SK-N-SH (cell line): ENCODE data around the gene NRDE2. TPM values are rescaled to one million over a fixed set of nuclear protein-coding genes. Genes with fewer than 3 reads are reported as not detected.
A peak's percentile ranks its signal among the peaks of the same experiment; 100 is the strongest.

Experiments
- CTCF ChIA-PET: fragments of 300-600, 350-600 bp; formaldehyde crosslinking; extraction: SDS; loops from one replicate; lab custom pipeline; 2021; lab: Yijun Ruan, JAX
- POLR2A ChIA-PET: fragments of 350-600 bp; sonication (Branson Sonifier 250); formaldehyde crosslinking; extraction: SDS; loops from one replicate; lab custom pipeline; 2020; ENCODE audit warnings: antibody characterized with exemption, inconsistent platforms; lab: Yijun Ruan, JAX
- DNase-seq: peaks from one replicate; pipeline ENCODE4 v3.0.0; 2012
- H2AFZ ChIP-seq: fragments of 200-600 bp; sonication (generic); 2 replicates; pipeline ENCODE4 v1.8.1; 2016; ENCODE audit warnings: antibody characterized with exemption, mild to moderate bottlenecking, low read depth
- H3F3A ChIP-seq: fragments of 200-600 bp; sonication (generic); replicated peaks from 2 replicates; pipeline ENCODE3; 2016; ENCODE audit warnings: antibody characterized with exemption, mild to moderate bottlenecking; ENCODE audit not compliant: insufficient read depth
- H3K27ac ChIP-seq, 2 experiments: fragments of 200-500 bp in 1 of 2; fragments of 200-600 bp in 1 of 2; sonication (Bioruptor generic) in 1 of 2; sonication (generic), shearing (Covaris generic) in 1 of 2; 2 replicates each; pipeline versions ENCODE4 v1.5.1 to v1.6.1; 2014 to 2016; ENCODE audit warnings: low read depth in 2 of 2, inconsistent platforms in 1 of 2, low read length in 1 of 2, mild to moderate bottlenecking in 1 of 2, mixed read lengths in 1 of 2
- H3K27me3 ChIP-seq: fragments of 200-600 bp; sonication (generic), shearing (Covaris generic); 2 replicates; pipeline ENCODE4 v1.6.1; 2016; ENCODE audit warnings: mixed run types; ENCODE audit not compliant: insufficient read depth
- H3K36me3 ChIP-seq, 2 experiments: fragments of 200-500 bp in 1 of 2; fragments of 200-600 bp in 1 of 2; sonication (Bioruptor generic) in 1 of 2; sonication (generic) in 1 of 2; replicated peaks in 1 of 2; 2 replicates each; pipeline versions ENCODE3 to v1.5.1; 2014 to 2016; ENCODE audit warnings: low read length in 1 of 2, mild to moderate bottlenecking in 1 of 2; ENCODE audit not compliant: insufficient read depth in 2 of 2, control insufficient read depth in 1 of 2
- H3K4me1 ChIP-seq, 2 experiments: fragments of 200-500 bp in 1 of 2; fragments of 200-600 bp in 1 of 2; sonication (Bioruptor generic) in 1 of 2; sonication (generic), shearing (Covaris generic) in 1 of 2; 2 replicates each; pipeline versions ENCODE4 v1.5.1 to v1.6.1; 2014 to 2016; ENCODE audit warnings: low read depth in 1 of 2, low read length in 1 of 2, mixed run types in 1 of 2; ENCODE audit not compliant: insufficient read depth in 2 of 2, control insufficient read depth in 1 of 2
- H3K4me2 ChIP-seq: fragments of 200-600 bp; sonication (generic), shearing (Covaris generic); 2 replicates; pipeline ENCODE4 v1.6.1; 2017; ENCODE audit warnings: mixed run types
- H3K4me3 ChIP-seq, 2 experiments: fragments of 200-500 bp in 1 of 2; fragments of 200-600 bp in 1 of 2; sonication (Bioruptor generic) in 1 of 2; sonication (generic), shearing (Covaris generic) in 1 of 2; 2 replicates each; pipeline versions ENCODE4 v1.5.1 to v1.8.1; 2014 to 2016; ENCODE audit warnings: low read depth in 2 of 2, inconsistent platforms in 1 of 2, low read length in 1 of 2, mild to moderate bottlenecking in 1 of 2, mixed read lengths in 1 of 2, moderate library complexity in 1 of 2
- H3K79me2 ChIP-seq: fragments of 200-600 bp; sonication (generic); 2 replicates; pipeline ENCODE4 v1.8.1; 2017; ENCODE audit warnings: mild to moderate bottlenecking; ENCODE audit not compliant: insufficient read depth
- H3K9ac ChIP-seq: fragments of 200-600 bp; sonication (generic); 2 replicates; pipeline ENCODE4 v1.6.1; 2017; ENCODE audit warnings: mixed run types
- H3K9me2 ChIP-seq: fragments of 200-600 bp; sonication (generic); 2 replicates; pipeline ENCODE4 v1.6.1; 2017; ENCODE audit warnings: mixed run types
- H3K9me3 ChIP-seq: fragments of 200-600 bp; sonication (generic); 2 replicates; pipeline ENCODE4 v1.6.1; 2017; ENCODE audit warnings: mixed run types, mild to moderate bottlenecking, moderate library complexity
- H4K20me1 ChIP-seq: fragments of 200-600 bp; sonication (generic); 2 replicates; pipeline ENCODE4 v1.6.1; 2017; ENCODE audit warnings: mild to moderate bottlenecking, mixed run types; ENCODE audit not compliant: insufficient read depth
- ELF1 ChIP-seq: IDR thresholded peaks from 2 replicates; pipeline ENCODE4 v1.4.0; 2012
- EP300 ChIP-seq, 2 experiments: IDR thresholded peaks; 2 replicates each; pipeline versions ENCODE4 v1.4.0 to v1.6.1; 2012; ENCODE audit warnings: borderline replicate concordance in 1 of 2, low read depth in 1 of 2, low read length in 1 of 2
- FOXM1 ChIP-seq: IDR thresholded peaks from 2 replicates; pipeline ENCODE4 v1.4.0; 2012; ENCODE audit warnings: low read depth, mild to moderate bottlenecking
- GABPA ChIP-seq: IDR thresholded peaks from 2 replicates; pipeline ENCODE4 v1.4.0; 2012; ENCODE audit warnings: low read depth, mild to moderate bottlenecking
- GATA2 ChIP-seq: sonication (generic); formaldehyde crosslinking; IDR thresholded peaks from 2 replicates; pipeline ENCODE4 v1.5.0; 2020; ENCODE audit warnings: mild to moderate bottlenecking, missing genetic modification reagents
- JUND ChIP-seq: IDR thresholded peaks from 2 replicates; pipeline ENCODE4 v1.4.0; 2012
- NFIC ChIP-seq: IDR thresholded peaks from 2 replicates; pipeline ENCODE4 v1.4.0; 2012; ENCODE audit warnings: borderline replicate concordance
- RFX5 ChIP-seq: IDR thresholded peaks from 2 replicates; pipeline ENCODE4 v1.6.1; 2012; ENCODE audit warnings: mild to moderate bottlenecking, improper control_type of control experiment, low read length
- RXRA ChIP-seq: IDR thresholded peaks from 2 replicates; pipeline ENCODE4 v1.4.0; 2012; ENCODE audit warnings: low read depth, mild to moderate bottlenecking, borderline replicate concordance
- SIN3A ChIP-seq: IDR thresholded peaks from 2 replicates; pipeline ENCODE4 v1.6.1; 2012; ENCODE audit warnings: low read depth, mild to moderate bottlenecking, low read length, moderate library complexity, borderline replicate concordance
- SMC3 ChIP-seq: IDR thresholded peaks from 2 replicates; pipeline ENCODE4 v1.6.1; 2012; ENCODE audit warnings: low read depth, low read length, improper control_type of control experiment
- TAF1 ChIP-seq: IDR thresholded peaks from 2 replicates; pipeline ENCODE4 v1.6.1; 2012; ENCODE audit warnings: low read depth, mild to moderate bottlenecking, low read length, moderate library complexity, borderline replicate concordance
- TCF12 ChIP-seq: IDR thresholded peaks from 2 replicates; pipeline ENCODE4 v1.4.0; 2012
- TEAD4 ChIP-seq: IDR thresholded peaks from 2 replicates; pipeline ENCODE4 v1.4.0; 2012; ENCODE audit warnings: mild to moderate bottlenecking, borderline replicate concordance; ENCODE audit not compliant: insufficient read depth
- WGBS: methylation state at CpG from one replicate; pipeline ENCODE4 v1.1.6; 2017; ENCODE audit warnings: low lambda C conversion rate; 5-methylcytosine and 5-hydroxymethylcytosine counted together
- polyA plus RNA-seq, 3 experiments: library from polyadenylated mRNA; depleted of rRNA; stranded (reverse); fragments of >200 nt; gene quantifications; 2 replicates each; pipeline ENCODE4 v1.2.3, GENCODE V29; 2012
- TF ChIP-seq, protein P1 (sequence below): fragments of 200-600 bp; sonication (generic); IDR thresholded peaks from 2 replicates; pipeline ENCODE4 v1.6.1; 2017; ENCODE audit warnings: antibody characterized with exemption, mild to moderate bottlenecking, moderate library complexity
- TF ChIP-seq, protein P2 (sequence below): IDR thresholded peaks from 2 replicates; pipeline ENCODE4 v1.6.1; 2012; ENCODE audit warnings: mild to moderate bottlenecking, low read depth, low read length, moderate library complexity
- TF ChIP-seq, protein P3 (sequence below): IDR thresholded peaks from 2 replicates; pipeline ENCODE4 v1.4.0; 2012; ENCODE audit warnings: low read depth, borderline replicate concordance
- TF ChIP-seq, protein P4 (sequence below): fragments of 150-350 bp; IDR thresholded peaks from 2 replicates; pipeline ENCODE4 v1.6.1; 2017; ENCODE audit warnings: antibody characterized with exemption, low read length, low read depth, borderline replicate concordance
- TF ChIP-seq, protein P5 (sequence below): fragments of 150-350 bp; IDR thresholded peaks from 2 replicates; pipeline ENCODE4 v1.6.1; 2016; ENCODE audit warnings: mild to moderate bottlenecking, low read depth, low read length
- TF ChIP-seq, protein P6 (sequence below): IDR thresholded peaks from 2 replicates; pipeline ENCODE4 v1.4.0; 2012; ENCODE audit warnings: low read depth, borderline replicate concordance

Gene NRDE2
- polyA plus RNA-seq, 1 of the 3 experiments (the other 2 are of a cell fraction): 11.3 TPM

DNA sequence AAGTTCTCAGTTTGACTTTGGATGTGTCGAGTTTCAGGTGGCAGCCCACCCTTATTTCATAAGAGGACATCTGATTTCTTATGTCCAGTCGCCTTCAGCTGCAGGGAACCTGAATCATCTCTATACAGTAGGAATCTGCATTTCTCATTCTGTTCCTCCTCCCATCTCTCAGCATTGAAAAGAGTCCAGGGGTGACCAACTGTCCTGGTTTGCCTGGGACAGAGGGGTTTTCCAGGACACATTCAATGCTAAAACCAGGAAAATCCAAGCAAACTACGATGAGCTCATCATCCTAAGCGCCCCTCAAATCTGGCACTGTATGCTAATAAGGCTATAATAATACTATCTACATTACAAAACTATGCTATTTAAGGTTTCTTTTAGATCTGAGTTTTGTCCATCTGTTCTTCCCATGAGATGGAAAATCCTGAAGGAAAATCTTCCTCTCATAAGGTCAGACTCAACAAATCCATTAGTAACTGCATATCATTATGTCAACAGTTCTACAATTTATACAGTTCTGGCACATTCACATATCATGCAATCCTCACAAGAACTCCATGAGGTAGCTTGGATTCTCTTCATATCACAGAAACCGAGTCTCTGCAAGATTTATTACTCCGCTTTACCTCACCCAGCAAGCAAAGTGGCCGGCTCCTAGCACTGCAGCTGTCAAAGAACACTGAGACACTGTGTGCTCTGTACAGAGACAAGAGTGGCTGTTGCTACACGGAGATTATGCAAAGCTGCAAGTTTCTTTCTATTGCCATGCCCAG lies 49.5 kb upstream of the NRDE2 start:
- no peaks in the 10 kb centered on the region for H3K36me3 ChIP-seq
- no peak overlapping the region for H3K4me3 ChIP-seq
- ChIA-PET POLR2A (interaction anchor here (1.4 to 3.7 kb wide), 3 partner anchors 15 to 318 kb away, joined by 3 to 36 read pairs (median 3); partner anchors contain the start of genes CALM1 and PSMC1), CTCF (interaction anchor here (0.9 to 4.2 kb wide), 7 partner anchors 9 to 377 kb away, joined by 6 to 18 read pairs (median 7); no protein-coding TSS in a partner anchor)
- H3K4me2 ChIP-seq: peak overlapping the region; percentile 84
- no peaks in the 10 kb centered on the region for H3K27me3 ChIP-seq
- TF ChIP-seq ELF1: no peak
- TF ChIP-seq SMC3: no peak
- TF ChIP-seq, protein P1, sequence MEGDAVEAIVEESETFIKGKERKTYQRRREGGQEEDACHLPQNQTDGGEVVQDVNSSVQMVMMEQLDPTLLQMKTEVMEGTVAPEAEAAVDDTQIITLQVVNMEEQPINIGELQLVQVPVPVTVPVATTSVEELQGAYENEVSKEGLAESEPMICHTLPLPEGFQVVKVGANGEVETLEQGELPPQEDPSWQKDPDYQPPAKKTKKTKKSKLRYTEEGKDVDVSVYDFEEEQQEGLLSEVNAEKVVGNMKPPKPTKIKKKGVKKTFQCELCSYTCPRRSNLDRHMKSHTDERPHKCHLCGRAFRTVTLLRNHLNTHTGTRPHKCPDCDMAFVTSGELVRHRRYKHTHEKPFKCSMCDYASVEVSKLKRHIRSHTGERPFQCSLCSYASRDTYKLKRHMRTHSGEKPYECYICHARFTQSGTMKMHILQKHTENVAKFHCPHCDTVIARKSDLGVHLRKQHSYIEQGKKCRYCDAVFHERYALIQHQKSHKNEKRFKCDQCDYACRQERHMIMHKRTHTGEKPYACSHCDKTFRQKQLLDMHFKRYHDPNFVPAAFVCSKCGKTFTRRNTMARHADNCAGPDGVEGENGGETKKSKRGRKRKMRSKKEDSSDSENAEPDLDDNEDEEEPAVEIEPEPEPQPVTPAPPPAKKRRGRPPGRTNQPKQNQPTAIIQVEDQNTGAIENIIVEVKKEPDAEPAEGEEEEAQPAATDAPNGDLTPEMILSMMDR: no peak
- TF ChIP-seq RFX5: no peak
- no peak for TF ChIP-seq TEAD4
- no peak for TF ChIP-seq EP300 (IDR thresholded peaks at IDR 0.05; ENCODE audit: borderline replicate concordance in 1 of 2, low read depth in 1 of 2, low read length in 1 of 2)
- TF ChIP-seq, protein P2, sequence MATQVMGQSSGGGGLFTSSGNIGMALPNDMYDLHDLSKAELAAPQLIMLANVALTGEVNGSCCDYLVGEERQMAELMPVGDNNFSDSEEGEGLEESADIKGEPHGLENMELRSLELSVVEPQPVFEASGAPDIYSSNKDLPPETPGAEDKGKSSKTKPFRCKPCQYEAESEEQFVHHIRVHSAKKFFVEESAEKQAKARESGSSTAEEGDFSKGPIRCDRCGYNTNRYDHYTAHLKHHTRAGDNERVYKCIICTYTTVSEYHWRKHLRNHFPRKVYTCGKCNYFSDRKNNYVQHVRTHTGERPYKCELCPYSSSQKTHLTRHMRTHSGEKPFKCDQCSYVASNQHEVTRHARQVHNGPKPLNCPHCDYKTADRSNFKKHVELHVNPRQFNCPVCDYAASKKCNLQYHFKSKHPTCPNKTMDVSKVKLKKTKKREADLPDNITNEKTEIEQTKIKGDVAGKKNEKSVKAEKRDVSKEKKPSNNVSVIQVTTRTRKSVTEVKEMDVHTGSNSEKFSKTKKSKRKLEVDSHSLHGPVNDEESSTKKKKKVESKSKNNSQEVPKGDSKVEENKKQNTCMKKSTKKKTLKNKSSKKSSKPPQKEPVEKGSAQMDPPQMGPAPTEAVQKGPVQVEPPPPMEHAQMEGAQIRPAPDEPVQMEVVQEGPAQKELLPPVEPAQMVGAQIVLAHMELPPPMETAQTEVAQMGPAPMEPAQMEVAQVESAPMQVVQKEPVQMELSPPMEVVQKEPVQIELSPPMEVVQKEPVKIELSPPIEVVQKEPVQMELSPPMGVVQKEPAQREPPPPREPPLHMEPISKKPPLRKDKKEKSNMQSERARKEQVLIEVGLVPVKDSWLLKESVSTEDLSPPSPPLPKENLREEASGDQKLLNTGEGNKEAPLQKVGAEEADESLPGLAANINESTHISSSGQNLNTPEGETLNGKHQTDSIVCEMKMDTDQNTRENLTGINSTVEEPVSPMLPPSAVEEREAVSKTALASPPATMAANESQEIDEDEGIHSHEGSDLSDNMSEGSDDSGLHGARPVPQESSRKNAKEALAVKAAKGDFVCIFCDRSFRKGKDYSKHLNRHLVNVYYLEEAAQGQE: no peak
- no peak for TF ChIP-seq RXRA
- TF ChIP-seq GABPA: no peak
- no peak for TF ChIP-seq FOXM1
- no peak for TF ChIP-seq NFIC
- TF ChIP-seq, protein P3, sequence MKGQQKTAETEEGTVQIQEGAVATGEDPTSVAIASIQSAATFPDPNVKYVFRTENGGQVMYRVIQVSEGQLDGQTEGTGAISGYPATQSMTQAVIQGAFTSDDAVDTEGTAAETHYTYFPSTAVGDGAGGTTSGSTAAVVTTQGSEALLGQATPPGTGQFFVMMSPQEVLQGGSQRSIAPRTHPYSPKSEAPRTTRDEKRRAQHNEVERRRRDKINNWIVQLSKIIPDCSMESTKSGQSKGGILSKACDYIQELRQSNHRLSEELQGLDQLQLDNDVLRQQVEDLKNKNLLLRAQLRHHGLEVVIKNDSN: no peak
- TF ChIP-seq, protein P4, sequence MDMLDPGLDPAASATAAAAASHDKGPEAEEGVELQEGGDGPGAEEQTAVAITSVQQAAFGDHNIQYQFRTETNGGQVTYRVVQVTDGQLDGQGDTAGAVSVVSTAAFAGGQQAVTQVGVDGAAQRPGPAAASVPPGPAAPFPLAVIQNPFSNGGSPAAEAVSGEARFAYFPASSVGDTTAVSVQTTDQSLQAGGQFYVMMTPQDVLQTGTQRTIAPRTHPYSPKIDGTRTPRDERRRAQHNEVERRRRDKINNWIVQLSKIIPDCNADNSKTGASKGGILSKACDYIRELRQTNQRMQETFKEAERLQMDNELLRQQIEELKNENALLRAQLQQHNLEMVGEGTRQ: no peak
- TF ChIP-seq TAF1: no peak
- TF ChIP-seq TCF12: no peak
- TF ChIP-seq GATA2 (CRISPR knock-in tag): no peak
- no peak for TF ChIP-seq SIN3A
- TF ChIP-seq JUND: no peak
- TF ChIP-seq, protein P5, sequence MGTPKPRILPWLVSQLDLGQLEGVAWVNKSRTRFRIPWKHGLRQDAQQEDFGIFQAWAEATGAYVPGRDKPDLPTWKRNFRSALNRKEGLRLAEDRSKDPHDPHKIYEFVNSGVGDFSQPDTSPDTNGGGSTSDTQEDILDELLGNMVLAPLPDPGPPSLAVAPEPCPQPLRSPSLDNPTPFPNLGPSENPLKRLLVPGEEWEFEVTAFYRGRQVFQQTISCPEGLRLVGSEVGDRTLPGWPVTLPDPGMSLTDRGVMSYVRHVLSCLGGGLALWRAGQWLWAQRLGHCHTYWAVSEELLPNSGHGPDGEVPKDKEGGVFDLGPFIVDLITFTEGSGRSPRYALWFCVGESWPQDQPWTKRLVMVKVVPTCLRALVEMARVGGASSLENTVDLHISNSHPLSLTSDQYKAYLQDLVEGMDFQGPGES: no peak
- TF ChIP-seq, protein P6, sequence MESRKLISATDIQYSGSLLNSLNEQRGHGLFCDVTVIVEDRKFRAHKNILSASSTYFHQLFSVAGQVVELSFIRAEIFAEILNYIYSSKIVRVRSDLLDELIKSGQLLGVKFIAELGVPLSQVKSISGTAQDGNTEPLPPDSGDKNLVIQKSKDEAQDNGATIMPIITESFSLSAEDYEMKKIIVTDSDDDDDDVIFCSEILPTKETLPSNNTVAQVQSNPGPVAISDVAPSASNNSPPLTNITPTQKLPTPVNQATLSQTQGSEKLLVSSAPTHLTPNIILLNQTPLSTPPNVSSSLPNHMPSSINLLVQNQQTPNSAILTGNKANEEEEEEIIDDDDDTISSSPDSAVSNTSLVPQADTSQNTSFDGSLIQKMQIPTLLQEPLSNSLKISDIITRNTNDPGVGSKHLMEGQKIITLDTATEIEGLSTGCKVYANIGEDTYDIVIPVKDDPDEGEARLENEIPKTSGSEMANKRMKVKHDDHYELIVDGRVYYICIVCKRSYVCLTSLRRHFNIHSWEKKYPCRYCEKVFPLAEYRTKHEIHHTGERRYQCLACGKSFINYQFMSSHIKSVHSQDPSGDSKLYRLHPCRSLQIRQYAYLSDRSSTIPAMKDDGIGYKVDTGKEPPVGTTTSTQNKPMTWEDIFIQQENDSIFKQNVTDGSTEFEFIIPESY: no peak
- 88% methylated on average over 8 of the region's 8 CpGs for WGBS
- H3K9me2 ChIP-seq: no peaks in the 10 kb centered on the region
- H3K4me1 ChIP-seq: peaks cover 16 to 19% of the 10 kb centered on the region in 2 experiments; a peak in 2 of 4 replicates
- H3K9ac ChIP-seq: no peak overlapping the region
- no peak for DNase-seq
- no peaks in the 10 kb centered on the region for H3F3A ChIP-seq
- H3K27ac ChIP-seq: no peak overlapping the region
- no peak overlapping the region for H2AFZ ChIP-seq
- no peaks in the 10 kb centered on the region for H3K79me2 ChIP-seq
- H4K20me1 ChIP-seq: no peaks in the 10 kb centered on the region
- H3K9me3 ChIP-seq: no peaks in the 10 kb centered on the region
